ENCODE results near the gene SCARB1.

GRCh38 chr12:124876171-124876570 lies 12.5 kb upstream of the SCARB1 start:
- no peak for TF ChIP-seq ZFP30 (CRISPR knock-in tag; IDR thresholded peaks at IDR 0.05)
- TF ChIP-seq SNAI2 (CRISPR knock-in tag; IDR thresholded peaks at IDR 0.05) = no peak
- TF ChIP-seq ISL1 (CRISPR knock-in tag; IDR thresholded peaks at IDR 0.05) = no peak
- TF ChIP-seq ZFP3 (CRISPR knock-in tag; IDR thresholded peaks at IDR 0.05) = no peak
- no peak for TF ChIP-seq ARNTL (CRISPR knock-in tag; IDR thresholded peaks at IDR 0.05; ENCODE audit: borderline replicate concordance, low read depth)
- TF ChIP-seq, protein P1, sequence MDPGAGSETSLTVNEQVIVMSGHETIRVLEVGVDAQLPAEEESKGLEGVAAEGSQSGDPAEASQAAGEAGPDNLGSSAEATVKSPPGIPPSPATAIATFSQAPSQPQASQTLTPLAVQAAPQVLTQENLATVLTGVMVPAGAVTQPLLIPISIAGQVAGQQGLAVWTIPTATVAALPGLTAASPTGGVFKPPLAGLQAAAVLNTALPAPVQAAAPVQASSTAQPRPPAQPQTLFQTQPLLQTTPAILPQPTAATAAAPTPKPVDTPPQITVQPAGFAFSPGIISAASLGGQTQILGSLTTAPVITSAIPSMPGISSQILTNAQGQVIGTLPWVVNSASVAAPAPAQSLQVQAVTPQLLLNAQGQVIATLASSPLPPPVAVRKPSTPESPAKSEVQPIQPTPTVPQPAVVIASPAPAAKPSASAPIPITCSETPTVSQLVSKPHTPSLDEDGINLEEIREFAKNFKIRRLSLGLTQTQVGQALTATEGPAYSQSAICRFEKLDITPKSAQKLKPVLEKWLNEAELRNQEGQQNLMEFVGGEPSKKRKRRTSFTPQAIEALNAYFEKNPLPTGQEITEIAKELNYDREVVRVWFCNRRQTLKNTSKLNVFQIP (CRISPR knock-in tag; IDR thresholded peaks at IDR 0.05; ENCODE audit: borderline replicate concordance, low read depth) = no peak
